Transverse colon (tissue), 4 donors: Measurements from ENCODE around the gene DDAH1. TPM values are rescaled to one million over a fixed set of nuclear protein-coding genes. Genes with fewer than 3 reads are reported as not detected.

Source experiments
- DNase-seq: peaks from one replicate; pipeline ENCODE4 v3.0.0-alpha.2; 2019
- H3K27ac ChIP-seq, 4 donors: fragments of 200-600 bp; sonication (generic); 2 replicates each; pipeline ENCODE4 v1.5.1; 2016 to 2018; ENCODE audit warnings: inconsistent platforms in 4 of 4
- H3K27me3 ChIP-seq: fragments of 200-600 bp; sonication (generic); 2 replicates; pipeline ENCODE4 v1.5.1; 2017; ENCODE audit warnings: inconsistent platforms
- H3K36me3 ChIP-seq, 4 donors: fragments of 200-600 bp; sonication (generic); 2 replicates each; pipeline ENCODE4 v1.5.1; 2017 to 2019; ENCODE audit warnings: inconsistent platforms in 4 of 4
- H3K4me1 ChIP-seq, 4 donors: fragments of 200-600 bp; sonication (generic); 2 replicates each; pipeline ENCODE4 v1.5.1; 2017 to 2020; ENCODE audit warnings: inconsistent platforms in 4 of 4
- H3K4me3 ChIP-seq, 4 donors: fragments of 200-600 bp; sonication (generic); 1 replicate in 1 of 4; 2 replicates in 3 of 4; pipeline versions ENCODE4 v1.5.1 to v1.6.1; 2017 to 2019; ENCODE audit warnings: inconsistent platforms in 4 of 4
- H3K9me3 ChIP-seq, 2 donors: fragments of 200-600 bp; sonication (generic); 2 replicates each; pipeline ENCODE4 v1.5.1; 2017 to 2019; ENCODE audit warnings: inconsistent platforms in 2 of 2
- EP300 ChIP-seq: sonication (generic); formaldehyde crosslinking; IDR thresholded peaks from one replicate; pipeline ENCODE4 v1.6.1; 2017; ENCODE audit warnings: antibody characterized with exemption, low read depth
- POLR2A ChIP-seq: fragments of 450-650 bp; IDR thresholded peaks from one replicate; pipeline ENCODE4 v1.6.1; 2016; ENCODE audit warnings: antibody characterized with exemption, mild to moderate bottlenecking, moderate library complexity
- POLR2AphosphoS5 ChIP-seq, 3 donors: sonication (generic); formaldehyde crosslinking; IDR thresholded peaks; one replicate each; pipeline ENCODE4 v1.6.1; 2016; ENCODE audit warnings: antibody characterized with exemption in 3 of 3
- WGBS, 2 donors: methylation state at CpG; one replicate each; pipeline ENCODE4 v1.1.5; 2018; ENCODE audit warnings: low coverage in 1 of 2; 5-methylcytosine and 5-hydroxymethylcytosine counted together
- in situ Hi-C, 4 donors: fragments of 200-750 bp; cut with MboI; loops; one replicate each; pipeline versions ENCODE4 v1.15.0 to v1.15.1; 2017; ENCODE audit warnings: low sequenced_read_pairs in 3 of 4, low pct_ligation_motif_present in 1 of 4, low pct_unique_long_range_greater_than_20kb in 1 of 4
- intact Hi-C: fragments of 100-400 bp; cut with DNase I; formaldehyde crosslinking; loops from one replicate; pipeline ENCODE4 v1.15.1; 2023; ENCODE audit warnings: low total_unique reads
- total RNA-seq, 4 donors: library from RNA; depleted of rRNA; stranded (reverse); fragments of >200 nt; gene quantifications; one replicate each; pipeline ENCODE4 v1.1.0, GENCODE V29; 2016
- TF ChIP-seq, protein P1 (sequence below), 5 experiments: fragments of 200-600 bp in 3 of 5; fragments of 450-650 bp in 2 of 5; sonication (generic) in 3 of 5; IDR thresholded peaks; 1 replicate in 2 of 5; 2 replicates in 3 of 5; pipeline ENCODE4 v1.5.1; 2016 to 2017; ENCODE audit warnings: antibody characterized with exemption in 5 of 5, inconsistent platforms in 3 of 5, mild to moderate bottlenecking in 2 of 5, moderate library complexity in 1 of 5

The DDAH1 gene
- total RNA-seq, 4 donors from 2014 or later = 22.4 to 69.4 (median 48.3) TPM

DNA sequence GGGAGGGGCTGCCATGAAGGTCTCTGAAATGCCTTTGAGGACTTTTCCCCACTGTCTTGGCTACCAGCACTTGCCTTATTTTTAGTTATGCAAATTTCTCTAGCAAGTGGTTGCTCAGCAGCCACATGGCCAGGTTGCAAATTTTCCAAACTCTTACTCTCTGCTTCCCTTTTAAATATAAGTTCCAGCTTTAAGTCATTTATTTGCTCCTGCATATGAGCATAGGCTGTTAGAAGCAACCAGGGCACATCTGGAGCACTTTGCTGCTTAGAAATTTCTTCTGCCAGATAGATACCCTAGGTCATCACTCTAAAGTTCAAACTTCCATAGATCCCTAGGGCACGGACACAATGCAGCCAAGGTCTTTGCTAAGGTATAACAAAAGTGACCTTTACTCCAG lies 44.8 kb downstream of the DDAH1 start:
- 0 to 50% methylated on average over 1 of the region's 1 CpG for WGBS, 2 donors
- no peak overlapping the region for H3K4me3 ChIP-seq
- intact Hi-C loops (no loop called here), in situ Hi-C loops (no loop called here)
- H3K9me3 ChIP-seq = peaks cover 4 to 10% of the 10 kb centered on the region in 2 donors
- H3K27ac ChIP-seq = no peak overlapping the region
- DNase-seq = no peak
- TF ChIP-seq EP300 = no peak
- no peak for TF ChIP-seq POLR2AphosphoS5 (IDR thresholded peaks at IDR 0.05)
- TF ChIP-seq POLR2A = no peak
- TF ChIP-seq, protein P1, sequence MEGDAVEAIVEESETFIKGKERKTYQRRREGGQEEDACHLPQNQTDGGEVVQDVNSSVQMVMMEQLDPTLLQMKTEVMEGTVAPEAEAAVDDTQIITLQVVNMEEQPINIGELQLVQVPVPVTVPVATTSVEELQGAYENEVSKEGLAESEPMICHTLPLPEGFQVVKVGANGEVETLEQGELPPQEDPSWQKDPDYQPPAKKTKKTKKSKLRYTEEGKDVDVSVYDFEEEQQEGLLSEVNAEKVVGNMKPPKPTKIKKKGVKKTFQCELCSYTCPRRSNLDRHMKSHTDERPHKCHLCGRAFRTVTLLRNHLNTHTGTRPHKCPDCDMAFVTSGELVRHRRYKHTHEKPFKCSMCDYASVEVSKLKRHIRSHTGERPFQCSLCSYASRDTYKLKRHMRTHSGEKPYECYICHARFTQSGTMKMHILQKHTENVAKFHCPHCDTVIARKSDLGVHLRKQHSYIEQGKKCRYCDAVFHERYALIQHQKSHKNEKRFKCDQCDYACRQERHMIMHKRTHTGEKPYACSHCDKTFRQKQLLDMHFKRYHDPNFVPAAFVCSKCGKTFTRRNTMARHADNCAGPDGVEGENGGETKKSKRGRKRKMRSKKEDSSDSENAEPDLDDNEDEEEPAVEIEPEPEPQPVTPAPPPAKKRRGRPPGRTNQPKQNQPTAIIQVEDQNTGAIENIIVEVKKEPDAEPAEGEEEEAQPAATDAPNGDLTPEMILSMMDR (IDR thresholded peaks at IDR 0.05) = no peak
- no peaks in the 10 kb centered on the region for H3K36me3 ChIP-seq
- H3K4me1 ChIP-seq = no peaks in the 10 kb centered on the region
- H3K27me3 ChIP-seq = no peaks in the 10 kb centered on the region

DNA sequence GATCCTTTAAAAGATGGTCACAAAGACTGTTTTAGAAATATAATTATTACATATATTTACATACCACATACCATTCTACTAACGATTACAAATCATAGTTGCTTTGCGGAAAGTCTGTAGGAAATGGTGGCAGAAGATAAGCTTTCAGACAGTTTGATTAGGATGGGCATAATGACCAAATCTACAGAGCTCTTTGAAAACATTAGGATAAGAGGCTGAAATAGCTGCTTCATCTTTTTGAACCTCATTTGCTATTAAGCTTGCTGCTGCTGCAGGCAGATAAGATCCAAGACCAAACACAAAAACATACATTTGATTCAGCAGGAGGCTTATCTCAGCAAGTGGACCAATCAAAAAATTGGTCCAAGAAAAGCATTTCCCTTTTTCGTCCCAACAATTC lies 47.1 kb downstream of the DDAH1 start:
- 82 to 84% methylated on average over 3 of the region's 3 CpGs for WGBS, 2 donors
- Histone ChIP-seq H3K36me3 (no peaks in the 10 kb centered on the region), H3K27ac (no peak overlapping the region), H3K9me3 (peaks cover 4 to 10% of the 10 kb centered on the region in 2 donors), H3K4me3 (no peak overlapping the region), H3K4me1 (no peaks in the 10 kb centered on the region), H3K27me3 (no peaks in the 10 kb centered on the region)
- intact Hi-C loops = no loop called here
- in situ Hi-C loops = no loop called here
- no peak for DNase-seq
- TF ChIP-seq EP300 = no peak
- no peak for TF ChIP-seq POLR2A
- TF ChIP-seq, protein P1 (IDR thresholded peaks at IDR 0.05) = no peak
- no peak for TF ChIP-seq POLR2AphosphoS5 (IDR thresholded peaks at IDR 0.05)

DNA sequence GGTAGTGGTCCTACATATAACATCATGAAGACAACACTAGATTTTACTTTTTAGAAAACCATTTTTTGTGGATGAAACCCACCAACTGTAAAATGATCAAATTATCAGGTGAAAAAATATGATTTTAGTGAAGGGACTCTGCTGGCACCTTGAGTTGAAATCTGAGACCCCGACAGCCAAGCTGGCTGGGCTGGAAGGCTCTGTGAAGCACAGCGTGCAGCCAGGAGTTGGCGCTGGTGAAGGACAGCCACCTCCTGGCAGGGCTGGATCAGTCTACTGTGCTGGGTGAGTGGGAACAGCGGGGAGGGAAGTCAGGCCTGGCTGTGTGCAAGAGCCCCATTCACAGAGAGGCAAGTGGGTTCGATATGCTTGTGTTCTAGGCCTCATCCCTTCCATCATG lies 47.9 kb downstream of the DDAH1 start:
- TF ChIP-seq POLR2A (no peak), EP300 (no peak), POLR2AphosphoS5 (IDR thresholded peaks at IDR 0.05) (no peak)
- TF ChIP-seq, protein P1 (IDR thresholded peaks at IDR 0.05) = no peak
- DNase-seq = no peak
- WGBS, 2 donors = 20 to 75% methylated on average over 1 to 5 of the region's 5 CpGs
- no peaks in the 10 kb centered on the region for H3K36me3 ChIP-seq
- no peak overlapping the region for H3K4me3 ChIP-seq
- intact Hi-C loops = no loop called here
- H3K27me3 ChIP-seq = no peaks in the 10 kb centered on the region
- H3K27ac ChIP-seq = no peak overlapping the region
- peaks cover 4 to 10% of the 10 kb centered on the region in 2 donors for H3K9me3 ChIP-seq
- in situ Hi-C loops = no loop called here
- H3K4me1 ChIP-seq = no peaks in the 10 kb centered on the region

DNA sequence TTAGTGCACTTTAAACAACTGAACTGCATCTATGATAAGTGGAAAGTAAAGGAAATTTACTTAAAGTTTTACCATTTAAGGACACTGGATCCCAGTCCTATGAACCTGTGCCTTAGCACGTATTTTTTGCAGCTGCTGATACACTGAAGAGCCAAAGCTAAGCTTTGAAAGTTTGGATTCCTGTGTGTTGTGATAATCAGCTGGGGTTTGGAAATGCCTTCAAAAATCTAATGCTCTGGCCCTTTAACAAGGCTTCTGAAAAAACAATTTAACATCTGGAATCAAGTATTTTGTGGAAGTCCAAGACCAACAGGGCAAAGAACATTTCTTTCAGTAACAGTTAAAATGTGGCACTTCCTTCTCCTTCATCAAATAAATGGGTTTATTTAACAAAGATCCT lies 51.8 kb downstream of the DDAH1 start:
- Histone ChIP-seq H3K27me3 (no peaks in the 10 kb centered on the region), H3K27ac (no peak overlapping the region), H3K4me3 (no peak overlapping the region), H3K36me3 (no peaks in the 10 kb centered on the region), H3K9me3 (no peaks in the 10 kb centered on the region), H3K4me1 (peaks cover 0 to under 1% (median 0%) of the 10 kb centered on the region in 4 donors)
- in situ Hi-C loops = no loop called here
- intact Hi-C loops = no loop called here
- TF ChIP-seq POLR2AphosphoS5 (IDR thresholded peaks at IDR 0.05) = no peak
- TF ChIP-seq, protein P1 (IDR thresholded peaks at IDR 0.05) = no peak
- no peak for TF ChIP-seq POLR2A
- no peak for TF ChIP-seq EP300
- DNase-seq = no peak
- WGBS, 2 donors = 75 to 76% methylated on average over 1 of the region's 1 CpG
